AG04449 (cell line): ENCODE measurements around the gene PSD.

Experiments used
- CTCF ChIA-PET: fragments of 350-600 bp; formaldehyde crosslinking; extraction: SDS; loops from one replicate; lab custom pipeline; 2021; ENCODE audit warnings: antibody characterized with exemption; lab: Yijun Ruan, JAX
- POLR2A ChIA-PET: fragments of 400-600, 350-600 bp; formaldehyde crosslinking; extraction: SDS; loops from one replicate; lab custom pipeline; 2020; ENCODE audit warnings: antibody characterized with exemption, inconsistent platforms; lab: Yijun Ruan, JAX
- DNase-seq: peaks from one replicate; pipeline ENCODE4 v3.0.0-alpha.2; 2010; ENCODE audit warnings: low read depth, low spot score
- H3K4me3 ChIP-seq: 2 replicates; pipeline ENCODE4 v1.5.1; 2011; ENCODE audit warnings: low read depth, mild to moderate bottlenecking, control low read depth, low read length
- CTCF ChIP-seq: IDR thresholded peaks from one replicate; pipeline ENCODE4 v1.5.1; 2011; ENCODE audit warnings: mild to moderate bottlenecking, moderate library complexity, low read length, control low read depth, inconsistent platforms; ENCODE audit not compliant: insufficient read depth; ENCODE audit errors: missing control alignments

The PSD gene

GRCh38 chr10:102398172-102399020 is 20.2 kb downstream of the PSD start:
- no peak for DNase-seq
- ChIA-PET CTCF (interaction anchor here (0.7 to 16.2 kb wide), 27 partner anchors 8 to 275 kb away, joined by 3 to 407 read pairs (median 6); partner anchors contain the start of genes C10orf95, CUEDC2, ELOVL3 and FBXL15), POLR2A (interaction anchor here (0.6 to 1.1 kb wide), 2 partner anchors 19 to 229 kb away, joined by 4 to 5 read pairs; no protein-coding TSS in a partner anchor)
- no peak for TF ChIP-seq CTCF
- H3K4me3 ChIP-seq, result no peak overlapping the region

- POLR2A ChIA-PET, result no interaction called here
- no peak for TF ChIP-seq CTCF
- no peak overlapping the region for H3K4me3 ChIP-seq
- CTCF ChIA-PET, result interaction anchor here (0.7 to 16.2 kb wide), 15 partner anchors 7 to 229 kb away, joined by 3 to 407 read pairs (median 14); partner anchors contain the start of genes C10orf95, ELOVL3, FBXL15 and PSD
- no peak for DNase-seq
Measured at GRCh38 chr10:102397222-102398171, 21.1 kb downstream of the PSD start.

GRCh38 chr10:102396730-102397151 is 21.8 kb downstream of the PSD start:
- TF ChIP-seq CTCF, result no peak
- ChIA-PET CTCF (interaction anchor here (0.9 to 16.2 kb wide), 12 partner anchors 9 to 228 kb away, joined by 3 to 407 read pairs (median 20); partner anchors contain the start of genes C10orf95, ELOVL3, FBXL15 and PSD), POLR2A (no interaction called here)
- no peak for DNase-seq
- H3K4me3 ChIP-seq, result peak overlapping the region; percentile 78

GRCh38 chr10:102396317-102396650 is 22.3 kb downstream of the PSD start:
- POLR2A ChIA-PET, result no interaction called here
- H3K4me3 ChIP-seq, result peak overlapping the region; percentile 78
- no peak for DNase-seq
- CTCF ChIA-PET, result interaction anchor here (0.9 to 16.2 kb wide), 11 partner anchors 10 to 228 kb away, joined by 3 to 407 read pairs (median 8); partner anchors contain the start of genes ELOVL3, FBXL15 and PSD
- TF ChIP-seq CTCF, result no peak

GRCh38 chr10:102395400-102396316 is 22.9 kb downstream of the PSD start, which contains the start of gene NFKB2:
Gene NFKB2 (plus strand): TSS chr10:102395705. CDS start chr10:102395960, 255 bp downstream.
- ChIA-PET CTCF (interaction anchor here (0.6 to 16.2 kb wide), 16 partner anchors 9 to 227 kb away, joined by 3 to 407 read pairs (median 16); partner anchors contain the start of genes ELOVL3, FBXL15 and PSD), POLR2A (interaction anchor here (1.0 kb wide), 1 partner anchor 165 kb away, joined by 3 read pairs; no protein-coding TSS in a partner anchor)
- TF ChIP-seq CTCF, result no peak
- no peak for DNase-seq
- peak within 1 kb of the TSS; percentile 78 for H3K4me3 ChIP-seq
